Neural cell (in vitro differentiated cells): ENCODE results near the gene MTCH1. TPM values are rescaled to one million over a fixed set of nuclear protein-coding genes. Genes with fewer than 3 reads are reported as not detected.

Source experiments
- H2AFZ ChIP-seq: fragments of 200-600, 300-800 bp; sonication (generic), shearing (Covaris generic); 2 replicates; pipeline ENCODE4 v1.6.0; 2014; ENCODE audit warnings: low read depth, mild to moderate bottlenecking, antibody characterized with exemption, low read length, moderate library complexity
- H3F3A ChIP-seq: fragments of 200-600 bp; shearing (Covaris generic); 2 replicates; pipeline ENCODE4 v1.6.1; 2016; ENCODE audit warnings: mild to moderate bottlenecking, moderate library complexity, mixed read lengths, antibody characterized with exemption, low read length; ENCODE audit not compliant: insufficient read depth, poor library complexity, severe bottlenecking
- H3K27ac ChIP-seq: fragments of 200-600, 300-800 bp; sonication (generic), shearing (Covaris generic); 2 replicates; pipeline ENCODE4 v1.5.1; 2014; ENCODE audit warnings: mild to moderate bottlenecking, low read length, moderate library complexity
- H3K27me3 ChIP-seq: fragments of 300-800, 200-600 bp; sonication (generic), shearing (Covaris generic); 2 replicates; pipeline ENCODE4 v1.6.0; 2014; ENCODE audit warnings: mild to moderate bottlenecking, low read depth, low read length, moderate library complexity; ENCODE audit not compliant: insufficient read depth
- H3K36me3 ChIP-seq: fragments of 300-800, 200-600 bp; sonication (generic), shearing (Covaris generic); 2 replicates; pipeline ENCODE4 v1.5.1; 2014; ENCODE audit warnings: mild to moderate bottlenecking, antibody characterized with exemption, low read length, moderate library complexity; ENCODE audit not compliant: insufficient read depth
- H3K4me2 ChIP-seq: fragments of 300-800, 200-600 bp; sonication (generic), shearing (Covaris generic); 2 replicates; pipeline ENCODE4 v1.6.0; 2014; ENCODE audit warnings: mild to moderate bottlenecking, low read length
- H3K4me3 ChIP-seq: fragments of 300-800, 200-600 bp; sonication (generic), shearing (Covaris generic); 2 replicates; pipeline ENCODE4 v1.5.1; 2014; ENCODE audit warnings: mild to moderate bottlenecking, low read length, moderate library complexity
- H3K79me2 ChIP-seq: fragments of 200-600 bp; shearing (Covaris generic); replicated peaks from 2 replicates; pipeline ENCODE4 v1.6.0; 2014; ENCODE audit warnings: mild to moderate bottlenecking, low read length, moderate library complexity; ENCODE audit not compliant: insufficient read depth
- H3K9ac ChIP-seq: fragments of 300-800, 200-600 bp; sonication (generic), shearing (Covaris generic); 2 replicates; pipeline ENCODE4 v1.6.1; 2016; ENCODE audit warnings: mild to moderate bottlenecking, low read length, mixed read lengths
- H3K9me2 ChIP-seq: fragments of 200-600 bp; shearing (Covaris generic); 2 replicates; pipeline ENCODE4 v1.6.1; 2016; ENCODE audit warnings: mild to moderate bottlenecking, low read length, mixed read lengths; ENCODE audit not compliant: insufficient read depth
- H3K9me3 ChIP-seq: fragments of 200-600, 300-800 bp; sonication (generic), shearing (Covaris generic); 2 replicates; pipeline ENCODE4 v1.6.1; 2016; ENCODE audit warnings: mild to moderate bottlenecking, mixed run types, low read length, moderate library complexity, mixed read lengths
- H4K20me1 ChIP-seq: fragments of 200-600 bp; shearing (Covaris generic); 2 replicates; pipeline ENCODE4 v1.6.1; 2016; ENCODE audit warnings: mild to moderate bottlenecking, mixed run types; ENCODE audit not compliant: insufficient read depth
- CTCF ChIP-seq: fragments of 450-650 bp; IDR thresholded peaks from 2 replicates; pipeline ENCODE4 v1.5.1; 2014; ENCODE audit warnings: antibody characterized with exemption, mild to moderate bottlenecking, moderate library complexity; ENCODE audit not compliant: poor library complexity, severe bottlenecking
- EZH2 ChIP-seq: fragments of 200-600, 300-800 bp; shearing (Covaris generic), sonication (generic); IDR thresholded peaks from 2 replicates; pipeline ENCODE4 v1.6.1; 2014; ENCODE audit warnings: antibody characterized with exemption, low read length, borderline replicate concordance, mild to moderate bottlenecking; ENCODE audit not compliant: insufficient read depth, poor library complexity, severe bottlenecking
- MXI1 ChIP-seq: fragments of 450-650 bp; conservative IDR thresholded peaks from 2 replicates; pipeline ENCODE4 v1.6.1; 2014; ENCODE audit warnings: antibody characterized with exemption, mild to moderate bottlenecking; ENCODE audit not compliant: poor library complexity, severe bottlenecking
- POLR2AphosphoS5 ChIP-seq: IDR thresholded peaks from 2 replicates; pipeline ENCODE4 v1.6.1; 2012
- RAD21 ChIP-seq: fragments of 450-650 bp; conservative IDR thresholded peaks from 2 replicates; pipeline ENCODE4 v1.6.1; 2014; ENCODE audit warnings: antibody characterized with exemption, mild to moderate bottlenecking, moderate library complexity
- REST ChIP-seq: IDR thresholded peaks from 2 replicates; pipeline ENCODE4 v1.6.1; 2012; ENCODE audit warnings: borderline replicate concordance
- SMC3 ChIP-seq: fragments of 450-650 bp; conservative IDR thresholded peaks from 2 replicates; pipeline ENCODE4 v1.6.1; 2014; ENCODE audit warnings: antibody characterized with exemption, mild to moderate bottlenecking, moderate library complexity; ENCODE audit not compliant: poor library complexity
- TAF1 ChIP-seq: IDR thresholded peaks from 2 replicates; pipeline ENCODE4 v1.6.1; 2012; ENCODE audit warnings: low read depth
- polyA plus RNA-seq: library from polyadenylated mRNA; depleted of rRNA; stranded (reverse); fragments of >200 nt; gene quantifications from 2 replicates; pipeline ENCODE4 v1.2.3, GENCODE V29; 2014

The MTCH1 gene
- polyA plus RNA-seq, 1 donor from 2014 or later: 217 TPM

GRCh38 chr6:36969988-36970891, 15.8 kb downstream of the MTCH1 start:
- no peaks in the 10 kb centered on the region for H4K20me1 ChIP-seq
- H3K36me3 ChIP-seq: peaks cover 3% of the 10 kb centered on the region
- H3F3A ChIP-seq: no peaks in the 10 kb centered on the region
- H3K9ac ChIP-seq: no peak overlapping the region
- TF ChIP-seq MXI1: no peak
- no peak for TF ChIP-seq SMC3
- TF ChIP-seq TAF1: no peak
- no peak for TF ChIP-seq RAD21
- TF ChIP-seq POLR2AphosphoS5: no peak
- H3K27ac ChIP-seq: no peak overlapping the region
- no peak overlapping the region for H3K4me3 ChIP-seq
- no peaks in the 10 kb centered on the region for H3K9me2 ChIP-seq
- H3K27me3 ChIP-seq: no peaks in the 10 kb centered on the region
- no peaks in the 10 kb centered on the region for H3K9me3 ChIP-seq
- no peaks in the 10 kb centered on the region for H3K79me2 ChIP-seq
- no peak overlapping the region for H3K4me2 ChIP-seq
- no peak overlapping the region for H2AFZ ChIP-seq

- no peaks in the 10 kb centered on the region for H3K9me3 ChIP-seq
- H3K79me2 ChIP-seq: no peaks in the 10 kb centered on the region
- TF ChIP-seq EZH2 (no peak), REST (no peak), SMC3 (no peak), CTCF (no peak), MXI1 (no peak), RAD21 (no peak), POLR2AphosphoS5 (no peak)
- no peaks in the 10 kb centered on the region for H3K9me2 ChIP-seq
- peaks cover 3% of the 10 kb centered on the region for H3K36me3 ChIP-seq
- H3K4me3 ChIP-seq: no peak overlapping the region
- no peaks in the 10 kb centered on the region for H4K20me1 ChIP-seq
- H3K27me3 ChIP-seq: no peaks in the 10 kb centered on the region
- H3K9ac ChIP-seq: no peak overlapping the region
- no peak overlapping the region for H2AFZ ChIP-seq
- no peak overlapping the region for H3K4me2 ChIP-seq
- H3K27ac ChIP-seq: no peak overlapping the region
- no peaks in the 10 kb centered on the region for H3F3A ChIP-seq
These were observed 16.7 kb downstream of the MTCH1 start for GRCh38 chr6:36969240-36969691.
